ENCODE data around the gene NMRK1.

NMRK1 gene

DNA sequence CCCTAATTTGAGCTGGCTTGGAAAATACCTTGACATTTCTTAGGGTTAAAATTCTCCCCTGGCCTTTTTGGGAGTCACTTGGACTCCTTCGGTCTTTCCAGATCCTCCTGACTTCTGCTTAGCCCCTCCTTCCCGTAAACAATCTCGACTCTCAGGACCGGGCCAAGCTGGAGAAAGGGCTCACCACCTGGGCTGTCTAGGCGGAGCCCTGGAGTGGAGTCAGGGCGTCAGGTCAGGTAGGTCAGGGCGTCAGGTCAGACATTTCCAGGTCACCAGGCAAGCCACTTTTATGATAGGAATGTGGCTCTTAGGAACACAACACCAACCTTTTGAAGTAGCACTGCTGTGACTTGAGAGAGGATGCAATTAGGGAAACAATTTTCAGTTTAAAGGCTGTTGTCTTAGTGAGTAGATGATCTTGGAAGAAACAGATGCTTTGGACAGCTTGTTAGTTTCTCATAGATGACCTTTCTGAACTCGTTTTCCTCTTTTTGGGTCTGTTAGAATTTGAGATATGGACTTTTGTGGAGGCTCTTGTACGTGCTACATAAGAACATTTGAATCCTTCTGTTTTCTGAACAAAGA is 13.1 kb upstream of the NMRK1 start:
- DNase-seq, result no peak

DNA sequence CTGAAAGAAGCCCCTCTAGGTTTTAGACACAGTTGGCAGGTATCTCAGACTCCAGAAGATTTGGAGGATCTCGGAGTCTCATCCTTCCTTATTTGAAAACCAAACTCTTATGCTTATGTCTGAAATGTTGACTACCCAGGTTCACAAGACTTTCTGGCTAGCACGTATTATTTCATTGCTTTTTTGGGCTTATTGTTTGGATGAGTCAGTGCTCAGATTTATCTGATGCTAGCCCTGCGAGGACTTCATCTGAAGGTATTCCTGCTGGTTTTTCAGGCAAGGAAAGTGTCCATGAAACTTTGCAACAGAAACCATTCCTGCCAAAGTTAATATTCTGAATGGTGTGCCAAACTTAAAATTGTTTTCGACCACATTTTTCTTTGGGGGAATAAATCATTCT is 8.8 kb upstream of the NMRK1 start:
- no peak for DNase-seq

DNA sequence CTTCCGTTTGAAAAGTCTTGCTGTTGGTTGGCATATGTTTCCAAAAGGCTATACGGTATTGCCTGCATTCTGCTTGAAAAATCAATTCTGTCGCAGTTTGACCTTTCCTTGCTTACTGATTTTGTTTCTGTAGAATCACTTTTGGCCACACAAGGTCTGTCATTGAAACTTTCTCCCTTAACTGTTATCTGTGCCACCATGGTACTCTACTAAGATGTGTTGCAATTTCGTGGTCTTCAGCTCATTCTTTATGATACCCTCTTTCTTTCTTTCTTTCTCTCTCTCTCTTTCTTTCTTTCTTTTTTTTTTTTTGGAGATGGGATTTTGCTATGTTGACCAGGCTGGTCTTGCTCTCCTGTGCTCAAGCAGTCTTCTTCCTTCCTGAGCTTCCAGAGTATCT is 4.8 kb upstream of the NMRK1 start:
- no peak for DNase-seq

DNA sequence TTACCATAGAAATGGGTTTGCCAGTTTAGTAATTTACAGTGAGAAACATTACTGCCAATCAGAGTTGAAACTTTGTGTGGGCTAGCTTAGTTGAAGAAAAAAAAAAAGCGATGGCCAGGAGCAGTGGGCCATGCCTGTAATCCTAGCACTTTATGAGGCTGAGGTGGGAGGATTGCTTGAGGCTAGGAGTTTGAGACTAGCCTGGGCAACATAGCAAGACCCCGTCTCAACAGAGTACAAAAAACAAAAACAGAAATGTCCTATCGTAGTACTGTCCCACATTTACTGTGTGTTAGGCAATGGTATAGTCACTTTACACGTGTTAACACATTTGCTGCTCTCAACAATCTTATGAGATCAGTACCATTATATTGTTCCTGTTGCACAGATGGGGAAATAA is 2.6 kb upstream of the NMRK1 start:
- no peak for DNase-seq

DNA sequence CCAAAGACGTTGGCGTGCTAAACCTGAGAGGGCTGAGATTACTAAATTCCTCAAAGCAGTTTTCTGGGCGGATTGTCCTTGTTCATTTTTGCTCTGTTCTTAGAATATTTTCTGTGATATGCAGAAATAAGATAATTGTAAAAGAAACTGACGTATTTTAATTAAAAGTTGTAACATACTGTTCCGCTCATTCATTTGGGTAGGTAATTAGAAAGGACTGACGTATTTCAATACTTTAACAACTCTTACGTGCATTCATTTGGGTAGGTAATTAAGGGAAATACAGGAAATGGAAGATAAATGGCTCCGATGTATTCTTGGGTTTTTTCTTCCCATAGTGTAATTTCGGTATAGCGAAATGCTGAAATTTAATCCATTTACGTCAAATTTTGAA is 1.4 kb upstream of the NMRK1 start:
- no peak for DNase-seq

DNA sequence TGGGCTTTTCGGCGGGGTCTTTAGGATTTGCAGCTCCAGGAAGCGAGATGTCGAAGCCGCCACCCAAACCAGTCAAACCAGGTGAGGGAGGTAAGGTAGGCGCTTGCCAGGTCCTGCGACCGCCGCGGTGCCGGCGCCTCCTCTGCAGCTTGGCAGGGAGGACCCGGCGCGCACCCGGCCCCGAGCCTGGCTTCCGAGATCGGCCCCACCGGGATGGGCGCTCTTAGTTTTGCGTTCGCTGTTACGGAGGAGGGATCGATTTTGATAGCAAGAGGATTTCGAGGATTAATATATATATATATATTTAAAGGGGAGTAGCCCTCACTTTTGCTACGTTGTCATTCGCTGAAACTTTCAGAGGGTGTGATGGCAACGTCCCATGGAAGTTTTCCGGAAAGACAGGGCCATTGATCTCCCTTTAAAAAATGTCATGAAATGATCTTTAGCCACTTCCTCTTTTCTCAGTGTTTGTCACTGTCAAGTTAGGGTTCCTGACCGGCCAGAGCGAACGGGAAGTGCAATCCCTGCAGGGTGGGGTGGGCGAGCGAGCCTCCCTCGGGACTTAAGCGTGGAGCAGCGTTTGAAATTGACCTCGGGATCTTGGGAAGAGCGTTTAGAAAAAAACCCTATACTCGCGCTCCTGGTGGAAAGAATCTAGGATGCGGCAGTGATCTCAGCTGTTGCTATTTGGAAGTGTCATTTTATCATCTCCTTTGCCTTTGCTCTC is 854 bp upstream of the NMRK1 start:
- peak; percentile 19 for DNase-seq

DNA sequence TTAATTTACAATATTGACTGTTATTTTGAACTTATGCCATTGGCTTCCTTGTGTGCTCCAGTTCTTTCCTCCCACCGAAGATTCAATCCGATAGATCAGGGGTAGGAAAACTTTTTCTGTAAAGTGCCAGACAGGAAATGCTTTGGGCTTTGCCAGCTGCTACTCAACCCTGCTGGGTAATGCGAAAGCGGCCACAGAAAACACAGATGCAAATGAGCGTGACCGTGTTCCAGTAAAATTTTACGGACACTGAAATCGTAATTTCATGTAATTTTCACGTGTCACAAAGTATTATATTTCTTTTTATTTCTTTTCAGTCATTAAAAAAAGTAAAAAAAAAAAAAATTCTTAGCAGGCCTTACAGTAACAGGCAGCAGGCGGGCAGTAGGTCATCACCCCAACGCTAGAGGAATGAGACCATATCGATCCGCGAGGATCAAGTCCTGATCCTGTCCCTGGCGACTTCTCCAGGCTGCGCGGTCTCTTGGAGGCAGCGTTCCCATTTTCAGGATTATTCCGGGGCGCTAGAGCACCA is 599 bp downstream of the NMRK1 start:
- no peak for DNase-seq

DNA sequence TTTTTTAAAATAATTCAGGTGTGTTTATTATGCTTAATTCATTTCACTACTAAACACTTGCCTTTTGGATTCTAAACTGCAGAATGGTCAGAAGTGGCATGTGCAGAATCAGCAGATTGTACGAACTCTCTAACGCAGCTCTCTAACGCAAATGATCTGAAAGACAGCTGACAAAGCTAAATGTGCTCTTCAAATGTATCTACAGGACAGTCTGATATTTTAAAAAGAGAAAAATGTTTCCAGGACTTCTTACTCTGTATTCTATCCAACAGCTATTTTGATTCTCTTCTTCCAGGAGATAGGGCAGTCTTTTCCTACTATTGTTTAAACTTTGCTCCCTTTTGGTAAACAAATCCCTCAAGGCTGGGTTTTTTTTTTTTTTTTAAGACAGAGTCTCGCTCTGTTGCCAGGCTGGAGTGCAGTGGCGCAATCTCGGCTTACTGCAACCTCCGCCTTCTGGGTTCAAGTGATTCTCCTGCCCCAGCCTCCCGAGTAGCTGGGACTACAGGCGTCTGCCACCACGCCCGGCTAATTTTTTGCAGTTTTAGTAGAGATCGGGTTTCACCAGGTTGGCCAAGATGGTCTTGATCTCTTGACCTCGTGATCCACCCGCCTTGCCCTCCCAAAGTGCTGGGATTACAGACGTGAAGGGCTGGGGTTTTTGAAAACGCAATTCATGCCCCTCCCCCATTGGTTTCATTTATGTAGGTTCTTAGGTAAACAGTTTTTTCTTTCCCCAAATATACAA is 1.2 kb downstream of the NMRK1 start:
- no peak for DNase-seq

DNA sequence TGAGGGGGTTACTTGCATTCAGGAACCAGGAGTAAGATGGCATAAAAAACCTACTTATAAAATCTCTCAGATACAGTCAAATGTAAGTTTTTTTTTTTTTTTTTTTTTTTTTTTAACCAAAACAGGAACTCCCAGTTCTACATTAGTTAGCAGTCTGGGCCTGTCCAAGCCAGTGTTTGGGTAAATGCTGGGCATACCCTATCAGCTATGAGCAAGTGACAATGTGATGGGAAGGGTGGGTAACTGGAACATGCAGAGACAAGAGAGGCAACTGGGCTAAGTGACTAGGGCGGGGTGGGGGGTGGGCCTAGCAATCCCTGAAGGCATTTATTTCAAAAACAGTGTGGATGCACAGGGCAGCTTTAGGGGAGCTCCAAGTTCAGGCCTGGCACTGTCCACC is 2.3 kb downstream of the NMRK1 start:
- no peak for DNase-seq

DNA sequence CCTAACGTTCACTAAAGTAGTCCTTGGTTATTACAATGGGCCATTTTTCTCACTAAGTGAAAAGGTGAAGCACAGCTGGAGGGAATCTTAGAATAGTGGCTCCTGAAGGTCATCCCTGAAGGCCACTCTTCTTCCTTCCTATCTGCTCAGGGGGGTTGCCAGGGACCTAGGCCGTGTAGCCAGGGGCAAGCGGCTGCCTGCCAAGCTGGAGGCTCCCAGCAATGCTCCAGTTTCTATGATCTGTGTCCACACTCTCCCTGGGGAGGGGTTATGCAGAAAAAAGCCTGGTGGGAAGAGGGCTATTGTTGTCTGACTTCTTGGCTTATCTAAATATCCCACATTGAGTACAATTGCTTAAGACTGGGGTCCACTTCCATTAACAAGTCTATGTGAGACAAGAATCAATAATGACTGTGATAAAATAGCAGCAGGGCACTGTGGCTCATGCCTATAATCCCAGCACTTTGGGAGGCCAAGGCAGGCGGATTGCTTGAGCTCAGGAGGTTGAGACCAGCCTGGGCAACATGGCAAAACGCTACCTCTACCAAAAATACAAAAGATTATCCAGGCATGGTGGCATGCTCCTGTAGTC is 3.8 kb downstream of the NMRK1 start:
- no peak for DNase-seq

DNA sequence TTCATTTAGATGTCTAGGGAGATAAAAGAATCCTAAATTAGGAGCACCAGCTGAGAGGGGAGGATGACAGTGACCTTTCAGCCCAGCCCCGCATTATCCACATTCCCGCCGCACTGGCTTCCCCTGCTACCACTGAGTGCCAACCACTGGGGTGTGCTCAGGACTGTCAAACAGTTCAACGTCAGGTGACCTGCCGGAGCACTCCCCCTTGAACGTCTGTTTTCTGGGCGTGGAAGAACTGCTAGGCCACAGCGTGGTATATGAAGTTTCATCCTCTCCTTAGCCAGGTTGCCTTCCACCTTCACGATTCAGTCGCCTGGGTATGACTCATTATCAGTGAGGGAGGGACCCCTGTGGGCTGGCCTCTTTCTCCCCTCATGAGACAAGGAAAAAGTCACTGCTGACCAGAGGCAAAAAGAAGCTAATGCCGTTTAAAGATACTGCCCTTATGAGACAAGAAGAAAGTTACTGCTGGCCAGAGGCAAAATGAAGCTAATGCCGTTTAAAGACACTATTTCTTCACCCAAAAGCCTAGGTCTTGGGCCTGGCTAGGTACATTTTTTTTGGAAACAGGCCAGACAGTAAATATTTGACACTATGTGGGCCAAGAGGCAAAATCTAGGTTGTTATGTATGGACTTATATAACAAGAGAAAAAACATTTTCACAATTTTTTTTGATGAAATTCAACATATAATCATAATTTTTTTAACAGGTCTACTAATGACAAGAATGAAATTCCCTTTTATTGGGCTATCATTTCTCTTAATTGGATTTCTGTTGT is 4.6 kb downstream of the NMRK1 start:
- no peak for DNase-seq

DNA sequence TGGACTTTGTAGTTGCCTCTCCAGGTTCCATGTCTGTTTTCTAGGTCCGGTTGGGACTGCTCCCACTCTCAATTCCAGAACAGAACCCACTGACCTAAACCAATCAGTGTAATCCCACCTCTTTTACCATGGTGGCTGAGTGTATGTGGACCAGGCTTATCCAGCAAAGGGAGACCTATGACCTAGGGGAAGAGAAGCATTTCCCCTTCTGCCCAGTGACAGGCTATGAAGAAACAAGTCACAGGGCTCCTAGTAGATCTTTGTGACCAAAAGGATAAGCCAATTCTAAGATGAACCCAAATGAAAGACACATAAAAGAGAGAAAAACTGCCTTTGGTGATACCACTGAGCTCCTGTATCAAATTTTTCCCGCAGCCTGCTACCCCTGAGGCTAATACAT is 6.3 kb downstream of the NMRK1 start:
- no peak for DNase-seq

DNA sequence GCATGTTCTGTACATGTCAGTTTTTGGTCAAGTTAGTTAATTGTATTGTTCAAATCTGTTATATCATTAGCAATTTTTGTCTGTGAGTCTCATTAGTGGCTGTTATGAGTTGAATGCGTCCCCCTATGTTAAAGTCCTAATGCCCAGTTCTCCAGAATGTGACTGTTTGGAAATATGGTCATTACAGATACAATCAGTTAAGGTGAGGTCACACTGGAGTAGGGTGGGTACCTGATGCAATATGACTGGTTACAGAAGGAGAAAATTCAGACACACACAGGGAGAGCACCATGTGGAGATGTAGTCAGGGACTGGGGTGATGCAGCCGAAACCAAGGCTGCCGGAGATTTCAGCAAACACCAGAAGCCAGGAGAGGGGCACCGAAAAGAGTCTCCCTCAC is 15.1 kb downstream of the NMRK1 start:
- no peak for DNase-seq

DNA sequence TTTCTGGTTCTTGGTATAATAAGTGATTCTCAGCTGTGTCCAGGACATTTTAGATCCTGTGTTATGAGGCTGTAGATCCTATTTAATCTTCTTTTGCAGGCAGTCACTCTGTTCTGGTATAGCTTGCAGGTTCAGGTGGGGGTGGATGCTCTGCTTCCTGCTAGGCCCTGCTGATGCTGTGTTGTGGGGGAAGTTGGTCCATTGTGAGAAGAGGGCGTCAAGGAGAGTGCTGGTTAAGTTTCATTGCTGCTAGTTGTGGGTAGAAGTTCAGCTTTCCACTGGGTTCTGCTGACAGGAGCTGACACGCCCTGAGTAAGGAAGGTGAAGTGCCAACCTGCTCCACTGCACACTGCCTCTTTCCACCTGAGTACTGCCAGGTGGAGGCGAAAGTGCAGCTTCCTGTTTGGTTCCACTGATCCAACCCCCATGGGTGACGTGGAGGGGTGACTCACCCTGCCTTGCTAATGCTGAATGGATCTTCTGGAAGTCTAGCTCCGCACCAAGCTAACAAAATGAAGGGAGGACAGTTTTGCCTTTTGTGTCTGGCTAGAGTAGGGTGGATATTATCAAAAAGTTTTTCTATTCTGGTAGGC is 16.3 kb downstream of the NMRK1 start:
- no peak for DNase-seq

DNA sequence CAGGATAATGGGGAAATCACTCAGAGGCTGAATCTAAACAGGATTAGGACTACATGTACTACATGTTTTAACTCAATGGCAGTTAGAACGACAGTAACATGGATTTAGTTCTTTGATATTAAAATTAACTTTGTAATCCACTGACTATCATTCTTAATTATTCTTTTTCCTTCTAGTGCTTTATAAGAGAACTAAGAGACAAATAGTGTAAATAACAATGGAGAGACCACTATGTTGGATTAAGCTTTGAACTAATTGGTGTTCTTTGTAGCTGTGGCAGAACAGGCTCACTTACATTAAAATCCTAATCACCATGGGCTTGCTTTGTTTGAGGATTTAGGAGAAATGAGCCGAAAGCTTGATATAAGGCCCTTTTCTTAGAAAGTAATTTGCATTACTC is 18.8 kb downstream of the NMRK1 start:
- no peak for DNase-seq

DNA sequence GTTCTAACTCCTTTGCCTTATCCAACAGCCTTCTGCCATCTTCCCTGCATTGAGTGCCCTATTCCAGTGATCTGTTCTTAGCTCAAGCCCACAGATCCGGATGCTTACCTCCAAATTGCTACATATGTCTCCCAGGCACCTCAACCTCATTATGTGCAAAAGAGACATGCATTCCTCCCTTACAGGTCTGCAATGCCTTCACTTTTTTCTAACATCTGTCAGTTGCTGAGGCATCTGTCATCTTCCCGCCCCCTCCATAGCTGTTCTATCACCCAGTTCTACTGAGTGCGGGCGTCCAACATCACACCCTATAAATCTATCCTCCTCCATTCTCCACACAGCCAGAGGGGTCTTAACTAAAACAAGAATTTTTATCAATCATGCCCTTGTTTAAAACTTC is 20.1 kb downstream of the NMRK1 start:
- DNase-seq, result no peak

DNA sequence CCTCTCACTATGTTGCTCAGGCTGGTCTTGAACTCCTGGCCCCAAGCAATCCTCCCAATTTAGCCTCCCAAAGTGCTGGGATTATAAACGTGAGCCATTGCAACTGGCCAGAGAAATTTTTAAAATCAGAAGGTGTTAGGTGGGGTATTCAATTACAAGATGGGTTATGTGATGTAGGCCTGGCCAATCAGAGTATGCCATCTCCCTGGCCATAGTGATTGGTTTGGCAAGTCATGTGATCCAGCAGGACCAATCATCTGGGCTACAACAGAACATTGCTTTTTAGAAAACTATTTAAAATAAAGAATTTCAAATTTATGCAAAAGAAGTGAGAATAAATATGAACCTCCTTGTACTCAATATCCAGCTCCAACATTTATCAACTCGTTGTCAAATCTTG is 22.4 kb downstream of the NMRK1 start:
- DNase-seq, result no peak

DNA sequence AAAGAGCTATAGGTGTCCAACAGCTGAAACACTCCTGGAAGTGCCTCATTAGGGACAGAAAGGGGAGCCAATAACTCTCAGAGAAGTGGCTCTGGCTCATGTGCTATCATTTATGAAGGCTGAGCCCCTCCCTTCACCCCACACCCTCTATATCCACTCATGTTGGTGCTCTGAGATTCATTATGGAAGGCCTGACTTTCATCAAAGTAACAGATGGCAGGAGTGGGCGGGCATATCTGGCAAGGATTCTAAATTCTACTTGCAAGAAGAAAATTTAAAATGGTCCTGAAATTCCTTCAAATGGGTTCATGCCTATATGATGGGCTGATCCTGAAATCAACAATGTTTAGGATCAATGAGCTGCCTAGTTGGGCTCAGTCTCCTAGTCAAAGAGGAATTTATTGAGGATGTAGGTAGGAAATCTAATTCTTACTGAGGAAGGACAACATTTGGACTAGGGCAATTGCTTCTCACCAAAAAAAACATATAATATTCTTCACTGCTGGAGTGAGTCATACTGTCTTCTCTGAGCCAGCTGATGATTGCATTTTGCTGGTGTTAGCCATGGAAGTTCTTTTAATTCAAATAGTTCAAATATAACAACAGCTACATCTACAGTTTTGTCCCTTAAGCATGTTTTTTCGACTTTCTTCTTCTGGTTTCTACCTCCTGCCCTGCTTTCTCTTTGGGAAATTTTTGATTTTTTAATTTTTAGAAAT is 23.5 kb downstream of the NMRK1 start:
- DNase-seq, result no peak

DNA sequence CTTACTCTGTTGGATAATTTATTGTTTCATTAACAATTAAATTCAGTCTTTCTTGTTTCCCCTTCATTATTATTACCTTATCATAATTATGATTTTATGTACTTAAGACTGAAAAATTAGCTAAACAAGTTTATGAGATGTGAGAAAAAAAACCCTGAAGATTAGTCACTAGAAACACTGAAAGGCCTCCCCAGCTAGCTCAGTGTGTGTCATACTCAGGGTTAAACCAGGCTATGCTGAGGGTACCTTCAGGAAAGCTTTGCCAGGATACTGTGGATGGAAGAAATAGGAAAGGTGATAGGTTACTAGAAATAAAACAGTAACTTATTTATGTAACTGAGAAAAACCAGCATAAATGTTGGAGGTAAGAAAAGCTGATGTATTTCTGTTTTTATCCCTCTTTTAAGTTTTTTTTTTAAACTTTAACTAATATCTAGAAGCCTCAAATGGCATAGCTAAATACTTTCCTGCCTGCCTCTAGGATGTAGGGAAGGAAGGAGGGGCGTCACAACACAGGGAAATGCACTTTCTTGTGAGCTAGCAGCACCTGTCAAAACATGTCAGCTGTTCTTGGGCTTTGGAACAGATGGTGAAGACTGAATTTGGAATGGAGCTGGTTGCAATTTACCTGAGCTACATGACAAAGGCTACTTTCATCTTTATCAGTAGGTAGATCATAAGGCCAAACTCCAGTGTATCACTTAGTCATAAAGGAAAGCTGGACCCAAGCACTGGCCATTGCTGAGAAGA is 24.2 kb downstream of the NMRK1 start:
- no peak for DNase-seq

DNA sequence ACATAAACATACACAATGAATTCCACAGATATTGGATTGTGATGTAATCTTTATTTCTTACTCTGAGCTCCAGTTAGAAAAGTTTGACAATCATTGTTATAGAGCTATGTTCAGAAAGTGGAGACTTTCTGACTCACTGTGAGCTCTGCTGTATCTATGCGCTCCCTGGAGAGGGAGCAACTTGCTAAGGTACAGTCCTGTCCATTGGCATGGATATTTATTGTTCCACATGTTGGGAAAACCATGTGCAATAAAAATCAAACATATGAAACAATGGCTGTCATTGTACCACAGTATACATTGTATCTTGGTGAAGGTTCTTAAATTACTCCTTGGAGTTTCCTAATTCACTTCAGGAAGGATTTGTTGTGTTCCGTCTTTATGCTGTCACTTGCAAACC is 26.8 kb downstream of the NMRK1 start:
- DNase-seq, result no peak

DNA sequence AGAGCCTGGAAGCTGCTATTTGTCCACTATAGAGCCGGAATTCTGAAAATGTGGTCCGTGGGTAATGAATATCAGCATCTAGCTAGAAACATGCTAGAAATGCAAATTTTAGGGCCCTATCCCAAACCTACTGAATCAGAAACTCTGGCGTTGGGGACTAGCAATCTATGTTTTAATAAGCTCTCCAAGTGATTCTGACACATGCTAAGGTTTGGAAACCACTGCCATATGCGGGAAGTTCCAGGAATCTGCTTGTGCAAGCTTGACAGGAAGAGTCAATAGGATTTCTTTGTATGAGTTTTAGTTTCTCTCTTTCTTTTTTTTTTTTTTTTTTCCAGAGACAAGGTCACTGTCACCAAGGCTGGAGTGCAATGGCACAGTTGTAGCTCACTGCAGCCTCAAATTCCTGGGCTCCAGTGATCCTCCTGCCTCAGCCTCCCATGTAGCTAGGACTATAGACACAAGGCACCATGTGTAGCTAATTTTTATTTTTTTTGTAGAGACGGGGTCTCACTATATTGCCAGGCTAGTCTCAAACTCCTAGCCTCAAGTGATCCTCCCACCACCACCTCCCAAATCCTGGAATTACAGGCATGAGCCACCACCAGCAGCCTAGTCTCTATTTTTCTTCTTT is 33.5 kb downstream of the NMRK1 start:
- DNase-seq, result no peak

All from cortex of kidney (tissue), 1 donor.